HG03521 (cell line): Measurements from ENCODE around the gene ABCA3.

Experiments
- ATAC-seq: cut with Tn5 transposase; IDR thresholded peaks from one replicate; pipeline ENCODE4 v1.9.1; 2021; ENCODE audit warnings: mild to moderate bottlenecking, moderate library complexity; ENCODE audit not compliant: unreplicated experiment

Gene ABCA3

GRCh38 chr16:2237493-2238149 is 102.9 kb downstream of the ABCA3 start:
- ATAC-seq: no peak

- ATAC-seq: no peak
Observed at GRCh38 chr16:2237102-2237482, 103.4 kb downstream of the ABCA3 start.

- ATAC-seq: no peak
Observed at GRCh38 chr16:2236337-2237101, 104.0 kb downstream of the ABCA3 start, which contains the start of gene DNASE1L2. DNASE1L2 (plus strand) TSS chr16:2236444; CDS start chr16:2236817, 373 bp downstream.

- no peak for ATAC-seq
Observed at GRCh38 chr16:2235695-2236336, 104.7 kb downstream of the ABCA3 start.

- ATAC-seq: no peak
Observed at GRCh38 chr16:2235234-2235651, 105.3 kb downstream of the ABCA3 start.

GRCh38 chr16:2234813-2235170 is 105.7 kb downstream of the ABCA3 start:
- no peak for ATAC-seq

- no peak for ATAC-seq
Observed at GRCh38 chr16:2233872-2234812, 106.4 kb downstream of the ABCA3 start.

GRCh38 chr16:2233046-2233775 is 107.3 kb downstream of the ABCA3 start:
- no peak for ATAC-seq

- no peak for ATAC-seq
Observed at GRCh38 chr16:2232094-2232990, 108.2 kb downstream of the ABCA3 start.

GRCh38 chr16:2231016-2231931 is 109.3 kb downstream of the ABCA3 start:
- no peak for ATAC-seq

GRCh38 chr16:2230376-2230775 is 110.2 kb downstream of the ABCA3 start:
- ATAC-seq: no peak

GRCh38 chr16:2229632-2230250 is 110.8 kb downstream of the ABCA3 start:
- no peak for ATAC-seq

- ATAC-seq: no peak
Observed at GRCh38 chr16:2229091-2229490, 111.4 kb downstream of the ABCA3 start.

- ATAC-seq: no peak
Observed at GRCh38 chr16:2228161-2228824, 112.2 kb downstream of the ABCA3 start.

- ATAC-seq: no peak
Observed at GRCh38 chr16:2226918-2227317, 113.6 kb downstream of the ABCA3 start.

GRCh38 chr16:2226245-2226793 is 114.2 kb downstream of the ABCA3 start:
- ATAC-seq: no peak
